PFSK-1 (cell line): ENCODE measurements around the gene DUOX2.

Experiments used
- POLR2AphosphoS5 ChIP-seq: IDR thresholded peaks from 2 replicates; pipeline ENCODE4 v1.6.1; 2012; ENCODE audit warnings: low read depth, mild to moderate bottlenecking, control low read depth, low read length, moderate library complexity
- REST ChIP-seq, 2 experiments: IDR thresholded peaks; 2 replicates each; pipeline versions ENCODE4 v1.6.1 to v1.8.0; 2011 to 2012; ENCODE audit warnings: low read depth in 2 of 2, low read length in 2 of 2, control low read depth in 1 of 2, inconsistent platforms in 1 of 2, mild to moderate bottlenecking in 1 of 2, moderate library complexity in 1 of 2; ENCODE audit not compliant: insufficient read depth in 1 of 2
- SIN3A ChIP-seq: IDR thresholded peaks from 2 replicates; pipeline ENCODE4 v1.6.1; 2012; ENCODE audit warnings: mild to moderate bottlenecking, low read length, moderate library complexity, borderline replicate concordance; ENCODE audit not compliant: insufficient read depth
- TAF1 ChIP-seq: IDR thresholded peaks from 2 replicates; pipeline ENCODE4 v1.6.1; 2012; ENCODE audit warnings: low read length, control low read depth, borderline replicate concordance; ENCODE audit not compliant: insufficient read depth

GRCh38 chr15:45163508-45163856 is 49.5 kb upstream of the DUOX2 start:
- TF ChIP-seq REST (IDR thresholded peaks at IDR 0.05; ENCODE audit: insufficient read depth in 1 of 2, low read depth in 2 of 2, low read length in 2 of 2) (no peak), TAF1 (no peak), POLR2AphosphoS5 (no peak), SIN3A (no peak)
